HG03025 (cell line): ENCODE results near the gene IL24.
A peak's percentile ranks its signal among the peaks of the same experiment; 100 is the strongest.
"Not testable (repeated sequence)": the region's sequence is repeated elsewhere in the genome, so short reads cannot be mapped to it uniquely, and the experiment has no call there.

Experiments
- ATAC-seq: cut with Tn5 transposase; IDR thresholded peaks from one replicate; pipeline ENCODE4 v1.9.1; 2021; ENCODE audit warnings: mild to moderate bottlenecking, moderate library complexity; ENCODE audit not compliant: unreplicated experiment, low FRiP score

The IL24 gene

DNA sequence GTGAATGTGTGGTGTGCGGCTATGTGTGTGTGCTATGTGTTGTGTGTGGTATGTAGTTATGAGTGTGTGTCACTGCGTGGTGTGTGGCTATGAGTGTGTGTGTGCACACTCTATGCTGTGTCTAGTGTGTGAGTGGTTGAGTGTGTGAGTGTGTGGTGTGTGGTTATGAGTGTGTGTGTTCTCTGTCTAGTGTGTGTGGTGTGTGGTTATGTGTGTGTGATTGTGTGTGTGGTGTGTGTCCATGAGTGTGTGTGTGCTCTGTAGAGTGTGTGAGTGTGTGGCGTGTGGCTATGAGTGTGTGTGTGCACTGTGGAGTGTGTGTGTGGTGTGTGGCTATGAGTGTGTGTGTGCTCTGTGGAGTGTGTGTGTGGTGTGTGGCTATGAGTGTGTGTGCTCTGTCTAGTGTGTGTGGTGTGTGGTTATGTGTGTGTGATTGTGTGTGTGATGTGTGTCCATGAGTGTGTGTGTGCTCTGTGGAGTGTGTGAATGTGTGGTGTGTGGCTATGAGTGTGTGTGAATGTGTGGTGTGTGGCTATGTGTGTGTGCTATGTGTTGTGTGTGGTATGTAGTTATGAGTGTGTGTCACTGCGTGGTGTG lies 26.8 kb downstream of the IL24 start:
- not testable (repeated sequence) for ATAC-seq

DNA sequence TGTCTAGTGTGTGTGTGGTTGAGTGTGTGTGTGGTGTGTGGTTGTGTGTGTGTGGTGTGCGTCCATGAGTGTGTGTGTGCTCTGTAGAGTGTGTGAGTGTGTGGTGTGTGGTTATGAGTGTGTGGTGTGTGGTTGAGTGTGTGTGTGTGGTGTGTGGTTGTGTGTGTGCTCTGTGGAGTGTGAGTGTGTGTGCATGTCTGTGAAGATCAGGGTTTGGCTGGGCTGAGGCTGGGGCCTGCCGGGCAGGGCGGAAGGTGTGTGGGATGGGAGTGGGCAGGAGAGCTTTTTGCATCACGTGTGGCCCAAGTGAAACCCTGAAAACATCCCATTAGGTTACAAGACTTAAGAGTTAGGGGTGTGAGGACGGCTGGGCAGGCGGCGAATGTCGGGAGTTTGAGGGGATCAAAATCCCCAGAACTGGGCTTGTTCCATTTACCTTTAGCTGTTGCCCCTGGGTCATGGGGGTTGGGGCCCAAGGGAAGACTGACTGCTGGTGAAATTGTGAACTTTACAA lies 27.4 kb downstream of the IL24 start:
- no peak for ATAC-seq

DNA sequence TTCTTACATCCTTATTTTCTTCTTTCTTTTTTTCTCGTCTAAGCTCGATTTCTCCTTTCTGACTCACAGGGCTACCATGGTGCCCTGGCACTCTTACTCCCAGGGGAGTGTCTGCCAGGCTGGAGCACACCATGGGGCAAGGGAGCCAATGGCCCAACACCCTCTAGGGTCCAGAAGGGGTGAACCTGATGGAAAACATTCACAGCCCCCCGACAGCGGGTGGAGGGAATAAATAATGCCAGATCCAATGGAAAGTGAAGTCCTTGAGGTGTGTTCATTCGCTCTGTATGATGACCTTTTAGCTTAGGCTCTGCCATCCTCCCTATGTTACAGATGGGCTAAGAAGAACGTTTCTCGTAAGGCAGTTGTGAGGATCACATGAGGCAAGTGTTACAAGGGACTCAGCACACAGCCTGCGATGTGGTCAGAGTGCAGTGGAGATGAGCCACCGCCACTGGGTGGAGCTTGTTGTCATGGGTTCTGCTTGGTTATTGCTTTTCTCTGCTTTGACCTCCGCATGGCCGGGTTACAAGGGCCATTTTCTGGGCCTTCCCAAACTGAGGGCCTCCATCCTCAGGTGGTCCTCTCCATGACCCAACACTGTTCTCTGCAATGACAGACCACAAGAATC lies 28.0 kb downstream of the IL24 start:
- ATAC-seq, result peak; percentile 45

DNA sequence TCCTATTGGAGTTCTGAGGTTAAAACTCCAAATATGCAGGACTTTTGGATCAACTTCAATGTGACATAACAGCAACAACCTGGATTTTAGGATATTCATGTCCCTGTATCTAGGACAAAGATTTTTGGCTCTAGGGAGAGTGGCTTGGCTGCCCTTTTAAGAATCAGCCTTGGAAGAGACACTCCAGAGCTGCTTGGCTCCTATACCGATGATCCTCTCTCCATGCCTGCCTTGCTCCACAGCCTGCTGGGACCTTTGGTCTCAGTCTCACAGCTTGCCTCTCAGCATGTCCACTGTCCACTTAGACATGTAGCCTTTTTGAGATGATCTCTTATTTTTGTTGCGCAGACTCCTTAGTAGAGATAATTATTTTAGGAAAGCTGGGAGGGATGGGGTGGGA lies 29.0 kb downstream of the IL24 start:
- ATAC-seq, result no peak

DNA sequence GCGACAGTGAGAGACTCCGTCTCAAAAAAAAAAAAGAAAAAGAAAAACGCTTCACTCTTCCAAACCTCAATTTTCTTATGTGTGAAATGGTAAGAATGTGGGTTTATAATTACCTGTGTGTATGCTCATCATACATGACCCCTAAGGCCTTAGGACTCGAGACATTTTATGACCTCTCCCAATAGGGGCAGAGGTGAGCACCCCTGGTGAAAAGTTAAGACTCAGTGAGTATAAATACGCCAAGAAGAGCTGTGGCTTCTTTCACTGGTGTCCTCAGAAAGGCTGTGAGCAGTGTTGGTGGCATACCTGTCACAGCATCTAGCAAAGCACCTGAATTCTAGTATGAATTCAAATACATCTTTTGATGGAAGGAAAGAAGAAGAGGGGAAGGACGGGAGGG lies 32.3 kb downstream of the IL24 start:
- no peak for ATAC-seq

DNA sequence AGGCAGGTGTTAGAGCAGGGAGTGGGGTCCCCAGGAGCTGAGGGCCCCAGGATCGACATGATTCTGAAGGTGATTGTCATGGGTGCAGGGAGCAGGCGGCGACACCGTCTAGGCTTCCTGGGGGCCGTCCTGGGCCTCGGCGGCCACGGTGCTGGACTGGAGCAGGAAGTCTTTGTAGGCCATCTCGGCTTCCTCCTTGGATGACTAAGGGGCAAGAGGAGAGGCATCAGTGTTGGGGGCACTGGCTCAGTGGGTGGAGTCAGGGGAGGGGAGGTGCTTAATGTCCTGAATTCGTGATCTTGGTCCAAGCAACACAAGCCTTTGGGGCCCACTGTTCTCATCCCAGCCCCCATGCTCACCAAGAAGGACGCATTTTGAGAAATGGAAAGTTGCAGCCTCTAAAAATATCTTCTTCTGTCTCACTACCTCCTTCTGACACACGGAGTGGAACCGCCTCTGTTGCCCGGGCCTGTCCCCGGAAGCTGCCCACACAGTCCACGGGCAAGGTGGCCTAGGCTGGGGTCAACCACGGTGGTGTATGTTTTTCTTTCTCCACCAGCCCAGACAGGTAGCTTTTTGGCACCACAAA lies 33.1 kb downstream of the IL24 start:
- ATAC-seq, result peak; percentile 75

DNA sequence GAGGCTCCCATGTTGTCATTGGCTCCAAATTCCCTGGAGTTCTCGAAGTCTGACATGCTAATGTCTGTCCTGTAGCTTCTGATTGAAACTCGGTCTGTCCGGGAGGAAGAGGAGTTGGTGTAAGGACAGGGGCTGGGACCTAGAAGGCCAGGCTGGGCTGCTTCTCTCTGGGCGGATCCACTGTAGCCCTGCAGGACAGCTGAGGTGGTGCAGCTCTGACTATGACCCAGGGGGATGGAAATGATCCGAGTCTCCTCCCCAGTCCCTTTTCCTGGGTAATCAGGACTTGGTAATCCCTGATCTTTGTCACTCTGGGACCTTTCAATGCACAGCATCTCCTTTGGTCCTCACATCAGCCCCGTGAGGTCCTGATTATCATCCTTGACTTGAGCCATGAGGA lies 34.5 kb downstream of the IL24 start:
- ATAC-seq, result no peak

DNA sequence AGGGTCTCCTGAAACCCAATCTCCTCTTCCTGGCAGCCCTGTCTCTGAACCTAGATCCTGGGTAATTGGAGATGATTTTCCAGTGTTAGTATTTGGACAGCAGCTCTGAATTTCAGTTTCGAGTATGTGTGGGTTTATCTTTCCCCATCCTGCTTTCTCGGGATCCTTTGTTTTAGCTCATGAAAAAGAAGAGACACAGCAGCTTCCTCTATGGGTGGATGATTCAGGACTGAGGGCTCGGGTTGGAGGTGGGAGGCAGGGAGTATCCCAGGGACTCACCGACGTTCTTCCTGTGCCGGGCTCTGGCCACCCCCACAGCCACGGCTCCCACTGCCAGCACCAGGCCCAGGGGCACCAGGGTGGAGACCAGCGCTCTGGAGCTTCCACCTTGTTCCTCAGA lies 34.9 kb downstream of the IL24 start:
- no peak for ATAC-seq

DNA sequence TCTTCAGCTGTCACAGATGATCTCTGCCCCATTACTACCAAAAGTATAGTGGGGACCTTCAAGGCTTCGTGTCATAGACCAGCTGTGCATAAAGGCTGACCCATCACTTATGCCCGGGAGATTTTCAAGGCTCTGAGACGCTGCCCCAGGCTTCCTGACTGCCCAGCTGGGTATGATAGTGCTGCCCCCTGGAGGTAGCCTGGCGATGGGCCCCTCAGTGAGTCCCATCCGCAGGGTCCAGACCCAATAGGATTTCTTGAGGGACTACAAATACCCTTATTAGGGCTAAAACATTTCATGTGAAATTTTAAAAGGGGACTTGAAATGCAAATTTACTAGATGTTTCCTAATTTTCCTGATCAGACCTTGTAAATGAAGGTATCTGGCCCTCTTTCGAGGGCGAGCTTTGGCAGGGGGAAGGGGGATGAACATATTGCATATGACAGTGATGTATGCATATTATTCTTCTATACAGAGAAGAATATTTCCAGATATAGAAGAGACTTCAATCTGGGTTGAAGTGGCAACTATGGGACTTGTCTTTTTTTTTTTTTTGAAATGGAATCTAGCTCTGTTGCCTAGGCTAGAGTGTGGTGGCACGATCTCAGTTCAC lies 36.2 kb downstream of the IL24 start:
- no peak for ATAC-seq

DNA sequence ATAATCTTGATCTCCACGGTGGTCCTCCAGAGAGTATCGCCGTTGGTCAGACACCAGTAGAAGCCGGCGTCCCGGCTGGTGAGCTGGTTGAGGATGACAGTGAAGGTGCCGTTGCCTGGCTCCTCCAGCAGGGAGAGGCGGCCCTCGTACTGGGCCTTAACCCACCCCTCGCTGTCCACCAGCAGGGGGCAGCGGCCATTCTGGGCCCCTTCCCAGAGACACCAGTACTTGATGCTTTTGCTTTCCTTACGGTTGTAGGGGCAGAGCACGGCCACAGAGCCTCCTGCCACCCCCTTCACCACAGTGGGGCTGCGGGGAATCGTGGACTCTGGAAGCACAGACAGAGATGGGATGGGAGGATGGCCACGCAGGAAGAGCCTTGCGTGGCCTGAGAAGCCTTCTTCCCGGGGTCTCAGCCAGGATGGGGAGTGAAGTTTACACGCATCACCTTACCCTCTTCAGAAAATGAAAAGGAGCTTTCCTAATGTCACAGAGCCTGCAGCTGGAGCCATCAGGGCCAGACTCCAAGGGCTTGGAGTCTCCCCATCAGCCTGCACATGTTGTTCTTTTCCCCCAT lies 38.3 kb downstream of the IL24 start:
- no peak for ATAC-seq

DNA sequence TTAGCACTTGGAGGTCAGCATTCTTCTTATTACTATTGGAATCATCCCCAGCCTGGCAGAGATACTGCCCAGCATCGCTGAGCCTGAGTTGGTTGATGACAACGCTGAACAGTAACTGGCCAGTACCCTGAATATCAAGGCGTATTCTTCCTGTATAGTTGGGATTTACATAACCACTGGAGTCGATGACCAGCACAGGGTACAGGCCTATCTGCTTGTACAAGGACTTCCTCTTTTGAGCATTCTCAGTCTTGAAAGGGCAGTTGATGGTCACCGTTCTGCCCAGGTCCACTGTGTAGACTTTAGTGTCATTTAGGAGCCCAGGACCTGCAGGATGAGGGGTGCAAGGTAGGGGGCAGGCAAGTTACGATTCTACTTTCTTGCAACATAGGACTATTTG lies 40.2 kb downstream of the IL24 start:
- ATAC-seq, result no peak

DNA sequence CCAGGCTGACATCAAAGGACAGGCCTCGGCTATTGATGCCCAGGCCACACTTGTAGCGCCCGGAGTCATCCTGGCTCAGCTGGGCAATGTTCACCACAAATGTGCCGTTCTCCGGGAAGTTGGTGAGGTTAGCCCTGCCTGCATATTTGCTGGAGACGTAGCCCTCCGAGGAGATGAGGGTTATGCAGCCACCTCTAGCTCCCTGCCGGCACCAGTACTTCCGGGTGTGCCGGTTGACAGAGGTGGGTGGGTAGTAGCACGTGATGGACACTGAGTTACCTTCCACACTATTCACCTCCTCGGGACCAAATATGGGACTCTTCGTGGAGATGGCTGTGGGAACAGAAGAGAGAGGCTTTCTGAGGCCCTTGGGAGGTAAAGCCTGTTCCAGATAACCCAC lies 41.9 kb downstream of the IL24 start:
- ATAC-seq, result no peak

DNA sequence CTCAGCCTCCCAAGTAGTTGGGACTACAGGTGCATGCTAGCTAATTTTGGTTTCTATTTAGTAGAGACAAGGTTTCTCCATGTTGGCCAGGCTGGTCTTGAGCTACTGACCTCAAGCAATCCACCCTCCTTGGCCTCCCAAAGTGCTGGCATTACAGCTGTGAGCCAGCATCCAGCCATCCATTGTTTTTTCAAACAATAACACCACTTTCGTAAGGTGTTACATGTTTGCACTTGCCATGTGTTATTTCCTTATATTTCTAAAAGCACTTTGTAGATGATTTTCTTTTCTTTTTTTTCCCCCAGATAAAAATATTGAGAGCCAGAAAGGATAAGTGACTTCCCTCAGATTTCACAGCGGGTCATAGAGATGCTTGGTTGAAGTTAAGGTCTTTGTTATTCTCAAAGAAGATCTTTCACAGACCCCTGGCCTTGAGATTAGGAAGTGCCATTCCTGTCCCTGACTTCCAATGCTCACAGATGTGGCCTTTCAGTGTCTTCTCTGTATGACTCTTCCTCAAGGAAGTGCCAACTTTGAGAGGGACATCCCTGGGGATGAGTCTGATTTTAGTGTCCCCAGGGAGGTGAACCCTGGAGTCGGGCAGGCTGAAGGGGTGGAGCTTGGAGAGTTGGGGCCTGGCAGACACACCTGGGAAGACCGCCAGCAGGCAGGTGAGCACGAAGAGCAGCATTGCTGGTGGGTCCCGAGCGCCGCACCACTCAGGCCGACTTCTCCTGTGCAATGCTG lies 42.8 kb downstream of the IL24 start:
- no peak for ATAC-seq

DNA sequence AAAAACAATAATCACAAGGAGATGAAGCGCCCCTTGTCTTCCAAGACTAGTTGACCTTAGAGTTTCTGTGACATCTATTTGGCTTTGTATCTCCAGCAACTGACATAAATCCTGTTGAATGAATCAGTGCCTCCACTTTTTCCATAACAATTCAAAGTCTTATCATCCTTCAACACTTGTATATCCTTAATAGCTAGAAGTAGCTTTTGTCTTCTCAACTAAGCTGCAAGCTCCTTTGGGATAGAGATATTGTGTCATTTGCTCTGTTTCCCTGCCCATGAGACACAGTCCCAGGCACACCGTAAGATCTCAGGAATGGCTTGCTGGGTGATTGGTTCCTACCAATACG lies 43.3 kb downstream of the IL24 start:
- ATAC-seq, result no peak

DNA sequence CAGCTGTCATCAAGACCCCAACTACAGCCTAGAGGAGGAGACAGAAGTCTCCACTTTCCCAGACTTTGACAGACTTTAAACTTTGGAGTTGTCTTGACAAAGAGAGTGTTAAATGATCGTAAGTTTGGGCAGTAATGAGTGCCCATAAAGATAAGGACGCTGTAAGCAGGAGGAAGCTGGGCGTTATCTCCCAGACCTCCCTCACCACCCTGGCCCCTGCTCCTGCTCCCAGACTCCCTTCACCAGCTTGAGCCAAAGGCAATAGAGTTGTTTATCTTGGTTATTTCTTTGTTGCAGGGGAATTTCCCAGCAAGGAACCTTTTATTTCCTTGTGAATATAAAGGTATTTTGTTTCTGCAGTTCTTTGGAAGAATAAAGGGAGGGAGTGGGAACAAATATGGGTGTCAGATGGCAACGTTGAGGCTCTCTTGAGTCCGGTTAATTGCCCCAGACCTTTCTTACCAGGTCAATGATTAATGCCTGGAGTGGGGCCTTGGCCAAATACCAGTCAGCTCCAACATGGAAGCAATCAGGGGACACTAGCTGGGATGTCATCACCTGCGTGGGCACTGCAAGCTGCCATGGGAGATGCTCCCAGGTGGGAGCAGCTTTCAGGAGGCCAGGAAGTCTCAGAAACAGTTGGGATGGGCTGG lies 44.6 kb downstream of the IL24 start:
- no peak for ATAC-seq

DNA sequence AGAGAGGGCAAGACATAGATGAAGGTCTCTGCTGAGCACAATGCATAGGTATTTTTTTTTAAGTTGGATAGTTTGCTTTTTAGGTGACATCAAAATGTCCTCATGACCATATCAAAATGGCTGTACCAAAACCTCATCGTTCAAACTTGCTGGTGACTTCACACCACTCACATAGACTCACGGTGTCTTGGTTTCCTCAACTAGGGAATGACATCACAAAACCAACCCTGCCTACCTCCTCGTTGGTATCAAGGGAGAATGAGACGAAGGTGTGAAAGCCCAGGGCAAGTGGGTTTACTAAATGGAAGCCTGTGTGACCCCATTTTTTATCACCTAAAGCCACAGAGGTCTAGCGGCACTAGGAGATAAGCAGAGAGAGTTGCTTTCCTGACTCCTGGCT lies 47.5 kb downstream of the IL24 start:
- ATAC-seq, result no peak

DNA sequence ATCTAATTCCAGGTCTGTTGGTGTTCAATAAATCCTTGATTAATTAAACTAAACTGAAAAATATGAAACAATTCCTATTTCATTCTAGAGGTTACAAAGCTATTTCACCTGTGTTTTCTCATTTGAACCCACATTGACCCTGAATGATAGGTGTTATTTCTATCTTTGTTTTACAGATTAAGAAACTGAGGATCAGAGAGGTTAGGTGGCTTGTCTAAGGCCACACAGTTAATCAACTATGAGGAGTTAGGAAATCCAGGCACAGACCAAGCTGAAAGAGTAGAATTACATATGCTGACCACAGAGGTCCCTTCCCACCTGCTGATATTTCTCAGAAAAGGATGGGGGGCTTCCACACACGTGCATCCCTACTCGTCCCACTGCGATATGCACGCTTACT lies 48.5 kb downstream of the IL24 start:
- ATAC-seq, result no peak

DNA sequence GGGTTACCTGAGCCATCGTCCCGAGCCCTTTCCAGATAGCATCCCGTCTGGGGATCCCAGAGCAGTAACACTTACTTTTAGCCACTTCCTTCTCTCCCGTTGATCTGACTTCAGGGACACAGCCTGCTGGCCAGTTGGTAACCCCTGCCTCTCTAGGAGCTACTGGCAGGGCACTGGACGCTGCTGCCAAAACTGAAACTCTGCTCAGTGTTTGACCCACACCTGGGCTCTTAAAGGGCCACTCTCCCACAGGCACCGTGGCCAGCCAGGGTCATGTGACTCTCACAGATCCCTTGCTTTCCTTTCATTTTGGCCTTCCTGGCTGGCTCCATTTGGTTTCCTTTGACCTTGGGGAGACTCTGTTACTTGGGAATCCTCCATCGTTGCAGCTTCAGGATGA lies 49.0 kb downstream of the IL24 start, which contains the start of gene PIGR:
Gene PIGR (minus strand): TSS at position 206 of the 400 bp plus-strand sequence. CDS start 5,935 bp downstream, outside the sequence.
- ATAC-seq, result no peak

DNA sequence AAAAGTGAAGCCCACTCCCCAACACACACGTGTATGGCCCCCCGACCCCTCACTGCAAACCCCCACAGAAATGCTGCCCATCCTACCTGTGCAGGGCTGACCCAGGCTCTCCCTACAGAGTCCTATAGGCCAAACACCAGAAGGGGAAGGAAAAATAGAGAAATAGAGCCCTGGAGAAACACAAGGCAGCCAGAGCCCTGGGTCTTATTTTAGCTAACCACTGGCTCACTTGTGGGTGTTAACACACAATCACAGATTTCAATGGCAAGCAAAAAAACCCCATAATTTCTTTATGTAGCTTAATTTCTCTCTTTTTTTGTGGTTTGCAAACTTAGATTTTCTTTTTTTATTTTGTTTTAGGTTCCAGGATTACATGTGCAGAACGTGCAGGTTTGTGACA lies 50.0 kb downstream of the IL24 start:
- ATAC-seq, result no peak

DNA sequence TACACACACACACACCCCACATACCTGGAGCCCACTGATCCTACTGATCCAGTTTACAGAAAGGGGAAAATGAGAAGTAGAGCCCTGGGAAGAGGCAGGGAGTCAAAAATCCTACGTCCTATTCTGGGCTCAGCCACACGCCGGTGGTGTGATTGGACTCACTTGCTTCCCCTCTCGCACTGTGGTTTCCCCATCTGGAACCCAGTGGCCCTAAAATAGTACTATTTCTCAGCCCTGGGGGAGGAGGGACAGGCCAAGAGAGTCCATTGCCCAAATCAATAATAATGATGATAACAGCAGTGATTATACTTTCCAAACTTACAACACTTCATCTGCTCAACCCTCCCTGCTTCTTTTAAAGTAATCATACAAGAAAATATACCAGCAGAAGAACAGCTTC lies 52.0 kb downstream of the IL24 start:
- no peak for ATAC-seq
